WTC11 (cell line): ENCODE measurements around the gene RNASE12. TPM values are rescaled to one million over a fixed set of nuclear protein-coding genes. Genes with fewer than 3 reads are reported as not detected.
A peak's percentile ranks its signal among the peaks of the same experiment; 100 is the strongest.

Experiments
- ATAC-seq: fragments of 200-7000 bp; cut with Tn5 transposase; 2 replicates; pipeline ENCODE4 v1.10.0; 2021; ENCODE audit warnings: mild to moderate bottlenecking, moderate library complexity
- CTCF ChIA-PET: fragments of 300-600 bp; sonication (Branson Sonifier 250); formaldehyde crosslinking; loops from one replicate; lab custom pipeline; 2021; ENCODE audit warnings: antibody characterized with exemption; lab: Charles Lee
- POLR2A ChIA-PET: fragments of 350-600 bp; sonication (Branson Sonifier 250); formaldehyde crosslinking; loops from one replicate; lab custom pipeline; 2021; ENCODE audit warnings: antibody characterized with exemption; lab: Charles Lee
- DNase-seq: peaks from one replicate; pipeline ENCODE4 v3.0.0; 2021; ENCODE audit warnings: low spot score
- H3K27ac Mint-ChIP-seq: 2 replicates; pipeline ENCODE4 v1.8.0; 2021; ENCODE audit warnings: mixed read lengths
- H3K27me3 Mint-ChIP-seq: 2 replicates; pipeline ENCODE4 v1.8.0; 2021; ENCODE audit warnings: low read depth, mild to moderate bottlenecking, moderate library complexity, mixed read lengths
- H3K36me3 Mint-ChIP-seq: 2 replicates; pipeline ENCODE4 v1.8.0; 2021; ENCODE audit warnings: mixed read lengths
- H3K4me1 Mint-ChIP-seq: 2 replicates; pipeline ENCODE4 v1.8.0; 2022; ENCODE audit warnings: mixed read lengths
- H3K4me3 Mint-ChIP-seq: 2 replicates; pipeline ENCODE4 v1.8.0; 2021; ENCODE audit warnings: mild to moderate bottlenecking, moderate library complexity, mixed read lengths
- H3K9me3 Mint-ChIP-seq: 2 replicates; pipeline ENCODE4 v1.8.0; 2021; ENCODE audit warnings: mixed read lengths
- ATF3 ChIP-seq: sonication (generic); formaldehyde crosslinking; conservative IDR thresholded peaks from 2 replicates; pipeline ENCODE4 v1.8.1; 2022; ENCODE audit warnings: mild to moderate bottlenecking, missing genetic modification reagents
- E2F1 ChIP-seq: sonication (generic); formaldehyde crosslinking; IDR thresholded peaks from 2 replicates; pipeline ENCODE4 v1.8.0; 2022; ENCODE audit warnings: mild to moderate bottlenecking, missing genetic modification reagents
- FOXK1 ChIP-seq: sonication (generic); formaldehyde crosslinking; IDR thresholded peaks from 2 replicates; pipeline ENCODE4 v1.8.0; 2022; ENCODE audit warnings: mild to moderate bottlenecking, moderate library complexity, missing genetic modification reagents
- GRHL2 ChIP-seq: fragments of 250-450 bp; sonication (Bioruptor Pico); IDR thresholded peaks from 2 replicates; pipeline ENCODE4 v1.8.0; 2022; ENCODE audit warnings: mild to moderate bottlenecking, moderate library complexity; ENCODE audit not compliant: insufficient replicate concordance, severe bottlenecking
- JAZF1 ChIP-seq: fragments of 250-450 bp; sonication (Bioruptor Pico); IDR thresholded peaks from 2 replicates; pipeline ENCODE4 v1.9.0; 2021; ENCODE audit warnings: moderate library complexity, mild to moderate bottlenecking, inconsistent platforms
- JUN ChIP-seq: sonication (generic); formaldehyde crosslinking; IDR thresholded peaks from 2 replicates; pipeline ENCODE4 v1.8.0; 2023; ENCODE audit warnings: mild to moderate bottlenecking, missing genetic modification reagents
- KAT7 ChIP-seq: sonication (generic); formaldehyde crosslinking; IDR thresholded peaks from 2 replicates; pipeline ENCODE4 v1.8.1; 2023; ENCODE audit warnings: missing genetic modification reagents, mild to moderate bottlenecking, borderline replicate concordance
- RELA ChIP-seq: sonication (generic); formaldehyde crosslinking; IDR thresholded peaks from 2 replicates; pipeline ENCODE4 v1.8.1; 2022; ENCODE audit warnings: missing genetic modification reagents, mild to moderate bottlenecking, borderline replicate concordance
- SMAD4 ChIP-seq: sonication (generic); formaldehyde crosslinking; IDR thresholded peaks from 2 replicates; pipeline ENCODE4 v1.8.0; 2022; ENCODE audit warnings: mild to moderate bottlenecking, missing genetic modification reagents
- SOX15 ChIP-seq: fragments of 250-450 bp; sonication (Bioruptor Pico); IDR thresholded peaks from 2 replicates; pipeline ENCODE4 v1.9.0; 2021; ENCODE audit warnings: mild to moderate bottlenecking
- USF1 ChIP-seq: sonication (generic); formaldehyde crosslinking; IDR thresholded peaks from 2 replicates; pipeline ENCODE4 v1.8.0; 2022; ENCODE audit warnings: mild to moderate bottlenecking, missing genetic modification reagents
- USF2 ChIP-seq: sonication (generic); formaldehyde crosslinking; IDR thresholded peaks from 2 replicates; pipeline ENCODE4 v1.8.1; 2023; ENCODE audit warnings: mild to moderate bottlenecking, missing genetic modification reagents, moderate library complexity
- ZNF121 ChIP-seq: sonication (generic); formaldehyde crosslinking; IDR thresholded peaks from 2 replicates; pipeline ENCODE4 v1.8.0; 2023; ENCODE audit warnings: missing genetic modification reagents
- ZNF219 ChIP-seq: sonication (generic); formaldehyde crosslinking; IDR thresholded peaks from 2 replicates; pipeline ENCODE4 v1.8.0; 2023; ENCODE audit warnings: missing genetic modification reagents, mild to moderate bottlenecking, borderline replicate concordance
- ZNF232 ChIP-seq: sonication (generic); formaldehyde crosslinking; IDR thresholded peaks from 2 replicates; pipeline ENCODE4 v1.8.0; 2022; ENCODE audit warnings: mild to moderate bottlenecking, missing genetic modification reagents
- ZNF263 ChIP-seq: sonication (generic); formaldehyde crosslinking; IDR thresholded peaks from 2 replicates; pipeline ENCODE4 v1.8.1; 2022; ENCODE audit warnings: low read depth, mild to moderate bottlenecking, moderate library complexity, missing genetic modification reagents
- ZNF423 ChIP-seq: fragments of 250-450 bp; sonication (Bioruptor Pico); IDR thresholded peaks from 2 replicates; pipeline ENCODE4 v2.1.2; 2022; ENCODE audit warnings: mild to moderate bottlenecking, moderate library complexity
- total RNA-seq: library from RNA; stranded (reverse); gene quantifications from 3 replicates; pipeline ENCODE4 v1.2.3, GENCODE V29; 2021
- TF ChIP-seq, protein P1 (sequence below): sonication (generic); formaldehyde crosslinking; IDR thresholded peaks from 2 replicates; pipeline ENCODE4 v1.8.0; 2023; ENCODE audit warnings: mild to moderate bottlenecking, missing genetic modification reagents
- TF ChIP-seq, protein P2 (sequence below): sonication (generic); formaldehyde crosslinking; IDR thresholded peaks from 2 replicates; pipeline ENCODE4 v1.8.1; 2023; ENCODE audit warnings: mild to moderate bottlenecking, missing genetic modification reagents

Gene RNASE12
- total RNA-seq, 1 experiment from 2014 or later = not detected

- no peak for DNase-seq
- Mint-ChIP-seq H3K4me3 (peak overlapping the region; percentile 93), H3K27me3 (peaks cover 57% of the 10 kb centered on the region), H3K4me1 (peaks cover 31% of the 10 kb centered on the region), H3K9me3 (no peaks in the 10 kb centered on the region), H3K27ac (no peak overlapping the region; the same call in 1 of the 2 replicates), H3K36me3 (no peaks in the 10 kb centered on the region)
- no peak for TF ChIP-seq E2F1 (CRISPR knock-in tag)
- TF ChIP-seq JAZF1 (CRISPR knock-in tag) = no peak
- no peak for TF ChIP-seq RELA (CRISPR knock-in tag)
- TF ChIP-seq, protein P1, sequence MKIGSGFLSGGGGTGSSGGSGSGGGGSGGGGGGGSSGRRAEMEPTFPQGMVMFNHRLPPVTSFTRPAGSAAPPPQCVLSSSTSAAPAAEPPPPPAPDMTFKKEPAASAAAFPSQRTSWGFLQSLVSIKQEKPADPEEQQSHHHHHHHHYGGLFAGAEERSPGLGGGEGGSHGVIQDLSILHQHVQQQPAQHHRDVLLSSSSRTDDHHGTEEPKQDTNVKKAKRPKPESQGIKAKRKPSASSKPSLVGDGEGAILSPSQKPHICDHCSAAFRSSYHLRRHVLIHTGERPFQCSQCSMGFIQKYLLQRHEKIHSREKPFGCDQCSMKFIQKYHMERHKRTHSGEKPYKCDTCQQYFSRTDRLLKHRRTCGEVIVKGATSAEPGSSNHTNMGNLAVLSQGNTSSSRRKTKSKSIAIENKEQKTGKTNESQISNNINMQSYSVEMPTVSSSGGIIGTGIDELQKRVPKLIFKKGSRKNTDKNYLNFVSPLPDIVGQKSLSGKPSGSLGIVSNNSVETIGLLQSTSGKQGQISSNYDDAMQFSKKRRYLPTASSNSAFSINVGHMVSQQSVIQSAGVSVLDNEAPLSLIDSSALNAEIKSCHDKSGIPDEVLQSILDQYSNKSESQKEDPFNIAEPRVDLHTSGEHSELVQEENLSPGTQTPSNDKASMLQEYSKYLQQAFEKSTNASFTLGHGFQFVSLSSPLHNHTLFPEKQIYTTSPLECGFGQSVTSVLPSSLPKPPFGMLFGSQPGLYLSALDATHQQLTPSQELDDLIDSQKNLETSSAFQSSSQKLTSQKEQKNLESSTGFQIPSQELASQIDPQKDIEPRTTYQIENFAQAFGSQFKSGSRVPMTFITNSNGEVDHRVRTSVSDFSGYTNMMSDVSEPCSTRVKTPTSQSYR = no peak
- no peak for TF ChIP-seq JUN (CRISPR knock-in tag)
- TF ChIP-seq, protein P2, sequence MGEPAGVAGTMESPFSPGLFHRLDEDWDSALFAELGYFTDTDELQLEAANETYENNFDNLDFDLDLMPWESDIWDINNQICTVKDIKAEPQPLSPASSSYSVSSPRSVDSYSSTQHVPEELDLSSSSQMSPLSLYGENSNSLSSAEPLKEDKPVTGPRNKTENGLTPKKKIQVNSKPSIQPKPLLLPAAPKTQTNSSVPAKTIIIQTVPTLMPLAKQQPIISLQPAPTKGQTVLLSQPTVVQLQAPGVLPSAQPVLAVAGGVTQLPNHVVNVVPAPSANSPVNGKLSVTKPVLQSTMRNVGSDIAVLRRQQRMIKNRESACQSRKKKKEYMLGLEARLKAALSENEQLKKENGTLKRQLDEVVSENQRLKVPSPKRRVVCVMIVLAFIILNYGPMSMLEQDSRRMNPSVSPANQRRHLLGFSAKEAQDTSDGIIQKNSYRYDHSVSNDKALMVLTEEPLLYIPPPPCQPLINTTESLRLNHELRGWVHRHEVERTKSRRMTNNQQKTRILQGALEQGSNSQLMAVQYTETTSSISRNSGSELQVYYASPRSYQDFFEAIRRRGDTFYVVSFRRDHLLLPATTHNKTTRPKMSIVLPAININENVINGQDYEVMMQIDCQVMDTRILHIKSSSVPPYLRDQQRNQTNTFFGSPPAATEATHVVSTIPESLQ (CRISPR knock-in tag) = no peak
- no peak for TF ChIP-seq FOXK1 (CRISPR knock-in tag)
- no peak for TF ChIP-seq ZNF232 (CRISPR knock-in tag)
- no peak for TF ChIP-seq ZNF219
- TF ChIP-seq SOX15 (CRISPR knock-in tag) = no peak
- CTCF ChIA-PET = interaction anchor here (0.8 to 1.6 kb wide), 6 partner anchors 15 to 343 kb away, joined by 3 to 6 read pairs (median 4); no protein-coding TSS in a partner anchor
- POLR2A ChIA-PET = interaction anchor here (0.7 kb wide), 1 partner anchor 29 kb away, joined by 3 read pairs; no protein-coding TSS in a partner anchor
- no peak for ATAC-seq
These were observed 37.1 kb upstream of the RNASE12 start for GRCh38 chr14:20628063-20628854.

- Mint-ChIP-seq H3K27me3 (peaks cover 57% of the 10 kb centered on the region), H3K36me3 (no peaks in the 10 kb centered on the region), H3K4me3 (peak overlapping the region; percentile 93), H3K9me3 (no peaks in the 10 kb centered on the region), H3K27ac (no peak overlapping the region)
- no peak for ATAC-seq
- no peak for DNase-seq
- POLR2A ChIA-PET = interaction anchor here (0.7 kb wide), 1 partner anchor 30 kb away, joined by 3 read pairs; no protein-coding TSS in a partner anchor
- TF ChIP-seq ZNF423 (no peak), KAT7 (CRISPR knock-in tag) (no peak)
- TF ChIP-seq, all 79 proteins: peak for 0
- H3K4me1 Mint-ChIP-seq = peaks cover 38% of the 10 kb centered on the region
- CTCF ChIA-PET = interaction anchor here (0.7 to 1.6 kb wide), 8 partner anchors 14 to 344 kb away, joined by 3 to 6 read pairs (median 4); no protein-coding TSS in a partner anchor
These were observed 36.3 kb upstream of the RNASE12 start for GRCh38 chr14:20627346-20628027.

DNA sequence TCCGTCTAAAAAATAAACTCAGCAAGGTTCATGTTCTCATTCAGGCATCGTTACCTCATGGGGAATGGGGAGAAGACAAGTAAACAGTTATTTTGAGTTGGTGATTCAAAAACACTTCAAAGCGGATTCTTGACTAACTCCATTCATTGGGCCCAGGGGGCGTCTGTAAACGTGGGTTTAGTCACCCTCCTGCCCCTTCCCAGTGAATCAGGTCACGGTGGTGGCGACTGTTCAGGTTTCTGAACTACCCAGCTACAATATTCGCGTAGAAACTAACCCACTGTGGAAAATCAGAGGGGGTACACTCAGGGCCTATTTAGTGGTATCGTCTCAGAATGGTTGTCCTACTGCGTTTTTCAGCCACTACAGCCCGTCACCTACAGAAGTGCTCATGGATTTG, 35.1 kb upstream of the RNASE12 start:
- DNase-seq (no peak), ATAC-seq (no peak)
- H3K36me3 Mint-ChIP-seq = no peaks in the 10 kb centered on the region
- H3K27ac Mint-ChIP-seq = no peak overlapping the region
- POLR2A ChIA-PET = interaction anchor here (0.6 to 0.7 kb wide), 2 partner anchors 56 to 247 kb away, joined by 3 read pairs; no protein-coding TSS in a partner anchor
- H3K27me3 Mint-ChIP-seq = peaks cover 57% of the 10 kb centered on the region
- CTCF ChIA-PET = interaction anchor here (0.5 to 1.3 kb wide), 3 partner anchors 17 to 31 kb away, joined by 3 to 6 read pairs (median 3); no protein-coding TSS in a partner anchor
- no peaks in the 10 kb centered on the region for H3K9me3 Mint-ChIP-seq
- TF ChIP-seq ZNF121 (0 out of 2 replicates have a peak, but pooled peaks have one; percentile 17), FOXK1 (CRISPR knock-in tag) (no peak), SMAD4 (CRISPR knock-in tag) (no peak), ZNF232 (CRISPR knock-in tag) (no peak), GRHL2 (no peak), USF2 (CRISPR knock-in tag) (no peak), ZNF263 (CRISPR knock-in tag) (no peak), USF1 (no peak), ATF3 (no peak)
- H3K4me1 Mint-ChIP-seq = peaks cover 38% of the 10 kb centered on the region
- H3K4me3 Mint-ChIP-seq = peak overlapping the region; percentile 93
